Measurements from ENCODE around the gene TYRO3.
A peak's percentile ranks its signal among the peaks of the same experiment; 100 is the strongest.
"Not testable (repeated sequence)": the region's sequence is repeated elsewhere in the genome, so short reads cannot be mapped to it uniquely, and the experiment has no call there.

The TYRO3 gene

GRCh38 chr15:41554343-41554742 is 4.7 kb upstream of the TYRO3 start:
- DNase-seq (ENCODE audit: low spot score) = no peak

- no peak for DNase-seq (ENCODE audit: low spot score)
Observed at GRCh38 chr15:41554915-41555314, 4.1 kb upstream of the TYRO3 start.

- DNase-seq (ENCODE audit: low spot score) = no peak
Observed at GRCh38 chr15:41556677-41557076, 2.3 kb upstream of the TYRO3 start.

- peak; percentile 75 for DNase-seq (ENCODE audit: low spot score)
Observed at GRCh38 chr15:41557673-41558399, 1.2 kb upstream of the TYRO3 start.

- peak; percentile 7 for DNase-seq (ENCODE audit: low spot score)
Observed at GRCh38 chr15:41559239-41559782, 299 bp downstream of the TYRO3 start.

GRCh38 chr15:41560572-41560874 is 1.5 kb downstream of the TYRO3 start:
- no peak for DNase-seq (ENCODE audit: low spot score)

GRCh38 chr15:41561104-41561776 is 2.2 kb downstream of the TYRO3 start:
- DNase-seq (ENCODE audit: low spot score) = no peak

GRCh38 chr15:41561777-41562145 is 2.7 kb downstream of the TYRO3 start:
- peak; percentile 31 for DNase-seq (ENCODE audit: low spot score)

GRCh38 chr15:41562244-41562643 is 3.2 kb downstream of the TYRO3 start:
- DNase-seq (ENCODE audit: low spot score) = no peak

- no peak for DNase-seq (ENCODE audit: low spot score)
Observed at GRCh38 chr15:41562784-41563198, 3.8 kb downstream of the TYRO3 start.

GRCh38 chr15:41564286-41564959 is 5.4 kb downstream of the TYRO3 start:
- DNase-seq (ENCODE audit: low spot score) = no peak

- DNase-seq (ENCODE audit: low spot score) = no peak
Observed at GRCh38 chr15:41564960-41565502, 6.0 kb downstream of the TYRO3 start.

GRCh38 chr15:41565702-41566101 is 6.7 kb downstream of the TYRO3 start:
- no peak for DNase-seq (ENCODE audit: low spot score)

- no peak for DNase-seq (ENCODE audit: low spot score)
Observed at GRCh38 chr15:41566121-41566885, 7.3 kb downstream of the TYRO3 start.

- DNase-seq (ENCODE audit: low spot score) = no peak
Observed at GRCh38 chr15:41567261-41567660, 8.2 kb downstream of the TYRO3 start.

GRCh38 chr15:41567862-41568261 is 8.8 kb downstream of the TYRO3 start:
- DNase-seq (ENCODE audit: low spot score) = no peak

GRCh38 chr15:41568350-41569017 is 9.5 kb downstream of the TYRO3 start:
- no peak for DNase-seq (ENCODE audit: low spot score)

- not testable (repeated sequence) for DNase-seq (ENCODE audit: low spot score)
Observed at GRCh38 chr15:41569232-41569631, 10.2 kb downstream of the TYRO3 start.

- no peak for DNase-seq (ENCODE audit: low spot score)
Observed at GRCh38 chr15:41570764-41571163, 11.8 kb downstream of the TYRO3 start.

- no peak for DNase-seq (ENCODE audit: low spot score)
Observed at GRCh38 chr15:41571948-41572347, 12.9 kb downstream of the TYRO3 start.

- no peak for DNase-seq (ENCODE audit: low spot score)
Observed at GRCh38 chr15:41572866-41573265, 13.9 kb downstream of the TYRO3 start.

All from AG08395 (cell line).